ENCODE results near the gene ZPLD1. TPM values are rescaled to one million over a fixed set of nuclear protein-coding genes. Genes with fewer than 3 reads are reported as not detected.

ZPLD1 gene
- total RNA-seq, 1 experiment from 2014 or later = not detected

- Histone ChIP-seq H3K56ac (ENCODE audit: insufficient read length, low read depth, low read length) (no peak overlapping the region), H3K4ac (ENCODE audit: low read depth, low read length) (no peak overlapping the region), H3K4me2 (ENCODE audit: insufficient read depth, insufficient read length, low read length) (no peak overlapping the region), H2BK12ac (ENCODE audit: insufficient read length, low read depth, low read length) (no peak overlapping the region), H3K23me2 (ENCODE audit: insufficient read length, low read depth, low read length, poor library complexity, severe bottlenecking) (no peaks in the 10 kb centered on the region), H3K79me1 (ENCODE audit: insufficient read depth, low read depth, low read length, poor library complexity, severe bottlenecking) (no peaks in the 10 kb centered on the region), H3T11ph (ENCODE audit: low read length) (no peak overlapping the region), H3K14ac (ENCODE audit: insufficient read depth, low read length) (no peak overlapping the region), H2BK15ac (ENCODE audit: low read depth, low read length) (no peak overlapping the region), H2BK20ac (ENCODE audit: low read depth, low read length, poor library complexity, severe bottlenecking) (no peak overlapping the region), H3K27me3 (ENCODE audit: insufficient read depth, low read length) (no peaks in the 10 kb centered on the region), H2AK5ac (ENCODE audit: insufficient read length, low read length) (no peak overlapping the region), H4K8ac (replicated peaks; ENCODE audit: insufficient read length, low read depth, low read length) (no peak overlapping the region), H3K9me3 (ENCODE audit: control insufficient read depth, low read depth, low read length) (no peaks in the 10 kb centered on the region), H2AFZ (ENCODE audit: low read length) (no peak overlapping the region), H3K79me2 (ENCODE audit: insufficient read depth, low read length) (no peaks in the 10 kb centered on the region), H2BK120ac (ENCODE audit: low read depth, low read length, poor library complexity, severe bottlenecking) (no peak overlapping the region), H3K4me1 (ENCODE audit: insufficient read depth, low read length) (no peaks in the 10 kb centered on the region), H4K20me1 (ENCODE audit: control insufficient read depth, insufficient read depth, insufficient read length) (no peaks in the 10 kb centered on the region), H3K9ac (ENCODE audit: extremely low read depth, insufficient read length, low read length) (no peak overlapping the region), H4K91ac (ENCODE audit: insufficient read length, low read depth, low read length) (no peak overlapping the region), H3K18ac (ENCODE audit: insufficient read length, low read depth, low read length) (no peak overlapping the region), H3K27ac (ENCODE audit: insufficient read length, low read depth, low read length) (no peak overlapping the region), H3K23ac (ENCODE audit: insufficient read length, low read depth, low read length) (no peak overlapping the region), H2BK5ac (ENCODE audit: insufficient read length, low read length) (no peak overlapping the region), H4K5ac (ENCODE audit: insufficient read length, low read depth, low read length) (no peak overlapping the region)
- Mint-ChIP-seq H3K9me3 (no peaks in the 10 kb centered on the region; a peak in 1 of 5 replicates), H3K36me3 (ENCODE audit: insufficient read depth in 1 of 3, low read depth in 3 of 3) (no peaks in the 10 kb centered on the region; a peak in 1 of 7 replicates), H3K4me3 (no peak overlapping the region), H3K27ac (no peak overlapping the region), H3K4me1 (peaks cover 2 to 6% of the 10 kb centered on the region in 2 experiments; a peak in 1 of 4 replicates), H3K27me3 (ENCODE audit: low read depth) (no peaks in the 10 kb centered on the region)
- DNase-seq = no peak
- WGBS (ENCODE audit: extremely low coverage, insufficient read length, low lambda C conversion rate) = no CpG with 5 or more reads among the region's 6 CpGs
- no peak for TF ChIP-seq CTCF (conservative IDR thresholded peaks at IDR 0.05)
These were observed 39.4 kb downstream of the ZPLD1 start for GRCh38 chr3:102474207-102474606.

Measured in H9 (cell line).